K562 (cell line): ENCODE data around the gene UBE2H. TPM values are rescaled to one million over a fixed set of nuclear protein-coding genes. Genes with fewer than 3 reads are reported as not detected.

Experiments used
- CBX3 ChIP-seq, 2 experiments: IDR thresholded peaks; 1 replicate in 1 of 2; 2 replicates in 1 of 2; pipeline ENCODE4 v1.6.1; 2012; ENCODE audit warnings: inconsistent platforms in 2 of 2, low read length in 2 of 2, borderline replicate concordance in 1 of 2, control low read depth in 1 of 2
- ETV5 ChIP-seq: sonication (generic); formaldehyde crosslinking; IDR thresholded peaks from 2 replicates; pipeline ENCODE4 v1.4.0; 2020; ENCODE audit warnings: low read depth, mild to moderate bottlenecking, missing genetic modification reagents
- EZH2 ChIP-seq: IDR thresholded peaks from 2 replicates; pipeline ENCODE4 v1.6.1; 2012; ENCODE audit warnings: low read depth, mild to moderate bottlenecking, inconsistent platforms, low read length, borderline replicate concordance
- FOXK1 ChIP-seq: sonication (generic); formaldehyde crosslinking; IDR thresholded peaks from 2 replicates; pipeline ENCODE4 v1.8.0; 2022; ENCODE audit warnings: missing genetic modification reagents, mild to moderate bottlenecking, borderline replicate concordance
- HCFC1 ChIP-seq: IDR thresholded peaks from 2 replicates; pipeline ENCODE4 v1.6.1; 2012; ENCODE audit warnings: low read depth, low read length, improper control_type of control experiment
- HEY1 ChIP-seq: fragments of 250-450 bp; sonication (Bioruptor Pico); IDR thresholded peaks from 2 replicates; pipeline ENCODE4 v1.5.0; 2020; ENCODE audit warnings: mild to moderate bottlenecking, moderate library complexity, borderline replicate concordance
- MCM2 ChIP-seq: fragments of 450-650 bp; IDR thresholded peaks from 2 replicates; pipeline ENCODE4 v1.6.1; 2017; ENCODE audit warnings: low read depth, mild to moderate bottlenecking
- PHF21A ChIP-seq: fragments of 450-650 bp; IDR thresholded peaks from 2 replicates; pipeline ENCODE4 v1.6.1; 2017; ENCODE audit warnings: low read depth, borderline replicate concordance
- RB1 ChIP-seq: fragments of 450-650 bp; IDR thresholded peaks from 2 replicates; pipeline ENCODE4 v1.6.1; 2017; ENCODE audit warnings: low read depth, mild to moderate bottlenecking
- SMARCC2 ChIP-seq: fragments of 450-650 bp; IDR thresholded peaks from 2 replicates; pipeline ENCODE4 v1.6.1; 2017; ENCODE audit warnings: antibody characterized with exemption, moderate library complexity, mild to moderate bottlenecking, low read depth
- TAF9B ChIP-seq: fragments of 450-650 bp; IDR thresholded peaks from 2 replicates; pipeline ENCODE4 v1.6.1; 2018; ENCODE audit warnings: mild to moderate bottlenecking; ENCODE audit not compliant: partially characterized antibody
- TCF3 ChIP-seq: sonication (generic); formaldehyde crosslinking; IDR thresholded peaks from 2 replicates; pipeline ENCODE4 v1.4.0; 2020; ENCODE audit warnings: mild to moderate bottlenecking, missing genetic modification reagents
- WHSC1 ChIP-seq: IDR thresholded peaks from one replicate; pipeline ENCODE4 v1.6.1; 2012; ENCODE audit warnings: low read length, control low read depth, inconsistent platforms
- ZNF436 ChIP-seq: fragments of 250-450, 450-650 bp; sonication (Bioruptor Pico); formaldehyde crosslinking; IDR thresholded peaks from 2 replicates; pipeline ENCODE4 v1.7.0; 2020; ENCODE audit warnings: mild to moderate bottlenecking
- polyA plus RNA-seq, 8 experiments: library from polyadenylated mRNA; depleted of rRNA in 4 of 8; stranded (reverse) in 5 of 8; unstranded in 3 of 8; fragments of >200 nt; fragmentation: Nextera tagmentation in 2 of 8; fragmentation: Illumina TruSeq in 1 of 8; extraction: Ambion mirVana in 2 of 8; extraction: Trizol in 1 of 8; gene quantifications; 2 replicates each; pipeline versions ENCODE4 v1.2.1 to v1.2.3, GENCODE V29; 2011 to 2014; ENCODE audit warnings: inconsistent platforms in 1 of 8, missing spikeins in 1 of 8
- total RNA-seq, 7 experiments: library from RNA; depleted of rRNA in 6 of 7; stranded (reverse); fragments of >200 nt in 6 of 7; fragmentation: Illumina TruSeq in 2 of 7; extraction: Trizol in 2 of 7; gene quantifications; 2 replicates each; pipeline versions ENCODE4 v1.2.1 to v1.2.3, GENCODE V29; 2011 to 2021; ENCODE audit warnings: low replicate concordance in 1 of 7
- TF ChIP-seq, protein P1 (sequence below): fragments of 250-450 bp; sonication (Bioruptor Pico); IDR thresholded peaks from 2 replicates; pipeline ENCODE4 v1.4.0; 2020; ENCODE audit warnings: mild to moderate bottlenecking, moderate library complexity
- TF ChIP-seq, protein P2 (sequence below): sonication (generic); formaldehyde crosslinking; IDR thresholded peaks from 2 replicates; pipeline ENCODE4 v1.5.0; 2020; ENCODE audit warnings: missing genetic modification reagents
- TF ChIP-seq, protein P3 (sequence below): fragments of 250-450 bp; sonication (Bioruptor Pico); IDR thresholded peaks from 2 replicates; pipeline ENCODE4 v1.8.0; 2021; ENCODE audit warnings: borderline replicate concordance, mild to moderate bottlenecking, moderate library complexity; ENCODE audit not compliant: poor library complexity, severe bottlenecking
- TF ChIP-seq, protein P4 (sequence below): fragments of 150-350 bp; IDR thresholded peaks from 2 replicates; pipeline ENCODE4 v1.6.1; 2014; ENCODE audit warnings: low read depth, mild to moderate bottlenecking, low read length, borderline replicate concordance
- TF ChIP-seq, protein P5 (sequence below): sonication (generic); formaldehyde crosslinking; IDR thresholded peaks from 2 replicates; pipeline ENCODE4 v1.8.1; 2023; ENCODE audit warnings: mild to moderate bottlenecking, missing genetic modification reagents

The UBE2H gene
- total and polyA plus RNA-seq, 9 of the 15 experiments (the other 6 are each of a cell fraction or from before 2014, with no cell fraction given): 6.3 to 33.0 (median 13.3) TPM

DNA sequence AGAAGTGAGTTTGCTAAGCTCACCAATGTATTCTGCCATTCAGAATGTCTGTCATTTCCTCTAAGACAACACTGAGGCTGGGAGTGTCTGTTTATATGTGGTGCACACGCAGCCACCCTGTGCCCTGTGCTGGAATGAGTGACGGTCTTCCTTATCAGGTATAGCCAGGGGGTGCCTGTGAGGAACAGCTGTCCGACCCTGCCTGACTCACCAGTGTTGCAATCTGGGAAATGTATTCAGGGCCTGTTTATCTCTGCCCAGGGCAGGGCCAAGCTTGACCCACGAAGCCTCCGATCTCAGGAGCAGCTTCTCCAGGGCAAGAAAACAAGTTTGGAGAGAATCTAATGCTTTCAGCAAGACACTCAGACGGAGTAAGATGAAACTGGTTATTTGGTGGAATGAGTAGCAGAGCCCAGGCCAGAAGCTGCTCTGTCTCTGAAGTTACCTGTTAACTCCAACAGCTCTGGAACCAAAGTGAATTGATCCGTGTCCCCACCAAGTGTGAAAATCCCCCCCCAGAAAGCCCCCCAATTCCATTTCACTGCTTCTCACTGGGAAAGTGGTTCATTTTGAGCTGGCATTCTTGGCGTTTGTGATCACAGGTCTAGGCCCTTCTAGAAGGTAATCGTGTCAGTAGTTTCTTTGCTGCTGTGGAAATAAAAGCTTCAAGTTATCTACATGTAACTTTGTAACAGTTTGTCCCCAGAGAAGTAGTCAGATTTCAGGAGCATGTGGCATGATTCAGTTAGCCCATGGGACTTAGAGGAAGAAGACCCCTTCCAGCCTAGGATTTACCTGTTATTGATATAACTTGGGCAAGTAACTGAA, 6.1 kb upstream of the UBE2H start (continued):
- TF ChIP-seq, protein P1, sequence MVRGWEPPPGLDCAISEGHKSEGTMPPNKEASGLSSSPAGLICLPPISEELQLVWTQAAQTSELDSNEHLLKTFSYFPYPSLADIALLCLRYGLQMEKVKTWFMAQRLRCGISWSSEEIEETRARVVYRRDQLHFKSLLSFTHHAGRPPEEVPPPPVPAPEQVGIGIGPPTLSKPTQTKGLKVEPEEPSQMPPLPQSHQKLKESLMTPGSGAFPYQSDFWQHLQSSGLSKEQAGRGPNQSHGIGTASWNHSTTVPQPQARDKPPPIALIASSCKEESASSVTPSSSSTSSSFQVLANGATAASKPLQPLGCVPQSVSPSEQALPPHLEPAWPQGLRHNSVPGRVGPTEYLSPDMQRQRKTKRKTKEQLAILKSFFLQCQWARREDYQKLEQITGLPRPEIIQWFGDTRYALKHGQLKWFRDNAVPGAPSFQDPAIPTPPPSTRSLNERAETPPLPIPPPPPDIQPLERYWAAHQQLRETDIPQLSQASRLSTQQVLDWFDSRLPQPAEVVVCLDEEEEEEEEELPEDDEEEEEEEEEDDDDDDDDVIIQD (CRISPR knock-in tag): no peak
- TF ChIP-seq WHSC1 (no peak), ZNF436 (no peak; the same call in 1 of the 2 replicates), RB1 (peak; percentile 78; the same call in 1 of the 2 replicates), TAF9B (peak; percentile 99), EZH2 (peak; percentile 83; the same call in 1 of the 2 replicates), CBX3 (IDR thresholded peaks at IDR 0.05; ENCODE audit: borderline replicate concordance in 1 of 2, low read length in 2 of 2) (peak in 1 of 2 experiments; percentile 99; a peak in 2 of 3 replicates), MCM2 (no peak), FOXK1 (CRISPR knock-in tag) (peak; percentile 99), HCFC1 (peak; percentile 70), ETV5 (CRISPR knock-in tag) (peak; percentile 92), TCF3 (CRISPR knock-in tag) (peak; percentile 100), PHF21A (peak; percentile 92; the same call in 1 of the 2 replicates), HEY1 (CRISPR knock-in tag) (peak; percentile 96; the same call in 1 of the 2 replicates), SMARCC2 (peak; percentile 100)
- TF ChIP-seq, protein P2, sequence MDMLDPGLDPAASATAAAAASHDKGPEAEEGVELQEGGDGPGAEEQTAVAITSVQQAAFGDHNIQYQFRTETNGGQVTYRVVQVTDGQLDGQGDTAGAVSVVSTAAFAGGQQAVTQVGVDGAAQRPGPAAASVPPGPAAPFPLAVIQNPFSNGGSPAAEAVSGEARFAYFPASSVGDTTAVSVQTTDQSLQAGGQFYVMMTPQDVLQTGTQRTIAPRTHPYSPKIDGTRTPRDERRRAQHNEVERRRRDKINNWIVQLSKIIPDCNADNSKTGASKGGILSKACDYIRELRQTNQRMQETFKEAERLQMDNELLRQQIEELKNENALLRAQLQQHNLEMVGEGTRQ (CRISPR knock-in tag): no peak
- TF ChIP-seq, protein P3, sequence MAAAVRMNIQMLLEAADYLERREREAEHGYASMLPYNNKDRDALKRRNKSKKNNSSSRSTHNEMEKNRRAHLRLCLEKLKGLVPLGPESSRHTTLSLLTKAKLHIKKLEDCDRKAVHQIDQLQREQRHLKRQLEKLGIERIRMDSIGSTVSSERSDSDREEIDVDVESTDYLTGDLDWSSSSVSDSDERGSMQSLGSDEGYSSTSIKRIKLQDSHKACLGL (CRISPR knock-in tag): no peak
- TF ChIP-seq, protein P4, sequence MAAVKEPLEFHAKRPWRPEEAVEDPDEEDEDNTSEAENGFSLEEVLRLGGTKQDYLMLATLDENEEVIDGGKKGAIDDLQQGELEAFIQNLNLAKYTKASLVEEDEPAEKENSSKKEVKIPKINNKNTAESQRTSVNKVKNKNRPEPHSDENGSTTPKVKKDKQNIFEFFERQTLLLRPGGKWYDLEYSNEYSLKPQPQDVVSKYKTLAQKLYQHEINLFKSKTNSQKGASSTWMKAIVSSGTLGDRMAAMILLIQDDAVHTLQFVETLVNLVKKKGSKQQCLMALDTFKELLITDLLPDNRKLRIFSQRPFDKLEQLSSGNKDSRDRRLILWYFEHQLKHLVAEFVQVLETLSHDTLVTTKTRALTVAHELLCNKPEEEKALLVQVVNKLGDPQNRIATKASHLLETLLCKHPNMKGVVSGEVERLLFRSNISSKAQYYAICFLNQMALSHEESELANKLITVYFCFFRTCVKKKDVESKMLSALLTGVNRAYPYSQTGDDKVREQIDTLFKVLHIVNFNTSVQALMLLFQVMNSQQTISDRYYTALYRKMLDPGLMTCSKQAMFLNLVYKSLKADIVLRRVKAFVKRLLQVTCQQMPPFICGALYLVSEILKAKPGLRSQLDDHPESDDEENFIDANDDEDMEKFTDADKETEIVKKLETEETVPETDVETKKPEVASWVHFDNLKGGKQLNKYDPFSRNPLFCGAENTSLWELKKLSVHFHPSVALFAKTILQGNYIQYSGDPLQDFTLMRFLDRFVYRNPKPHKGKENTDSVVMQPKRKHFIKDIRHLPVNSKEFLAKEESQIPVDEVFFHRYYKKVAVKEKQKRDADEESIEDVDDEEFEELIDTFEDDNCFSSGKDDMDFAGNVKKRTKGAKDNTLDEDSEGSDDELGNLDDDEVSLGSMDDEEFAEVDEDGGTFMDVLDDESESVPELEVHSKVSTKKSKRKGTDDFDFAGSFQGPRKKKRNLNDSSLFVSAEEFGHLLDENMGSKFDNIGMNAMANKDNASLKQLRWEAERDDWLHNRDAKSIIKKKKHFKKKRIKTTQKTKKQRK: peak; percentile 54; the same call in 1 of the 2 replicates
- TF ChIP-seq, protein P5, sequence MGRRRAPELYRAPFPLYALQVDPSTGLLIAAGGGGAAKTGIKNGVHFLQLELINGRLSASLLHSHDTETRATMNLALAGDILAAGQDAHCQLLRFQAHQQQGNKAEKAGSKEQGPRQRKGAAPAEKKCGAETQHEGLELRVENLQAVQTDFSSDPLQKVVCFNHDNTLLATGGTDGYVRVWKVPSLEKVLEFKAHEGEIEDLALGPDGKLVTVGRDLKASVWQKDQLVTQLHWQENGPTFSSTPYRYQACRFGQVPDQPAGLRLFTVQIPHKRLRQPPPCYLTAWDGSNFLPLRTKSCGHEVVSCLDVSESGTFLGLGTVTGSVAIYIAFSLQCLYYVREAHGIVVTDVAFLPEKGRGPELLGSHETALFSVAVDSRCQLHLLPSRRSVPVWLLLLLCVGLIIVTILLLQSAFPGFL (CRISPR knock-in tag): no peak
